GM20431 (cell line): ENCODE data around the gene DLG5.

Source experiments
- in situ Hi-C: fragments of 300-500 bp; cut with MseI, MboI; formaldehyde crosslinking; loops from one replicate; pipeline ENCODE4 v1.15.0; 2020; ENCODE audit warnings: low sequenced_read_pairs; ENCODE audit not compliant: unreplicated experiment

Gene DLG5

DNA sequence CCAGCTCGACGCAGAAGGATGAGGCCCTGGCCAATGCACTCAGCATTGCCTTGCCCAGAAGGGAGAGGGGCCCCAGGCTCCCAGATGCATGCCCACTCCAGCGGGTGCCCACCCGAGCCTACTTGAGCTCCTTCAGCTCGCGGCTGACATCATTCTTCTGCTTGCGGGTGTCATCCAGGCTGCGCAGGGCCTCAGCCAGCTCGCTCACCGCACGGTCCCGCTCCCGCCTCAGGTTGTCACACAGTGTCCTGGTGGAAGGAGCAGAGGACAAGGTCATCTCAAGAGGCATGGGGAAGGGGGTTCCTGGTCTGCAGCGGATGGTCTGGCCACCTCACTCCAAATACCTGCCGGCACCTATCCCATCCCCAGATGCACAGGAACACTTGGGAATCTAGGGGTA, 92.8 kb downstream of the DLG5 start:
- in situ Hi-C loops, result no loop called here

DNA sequence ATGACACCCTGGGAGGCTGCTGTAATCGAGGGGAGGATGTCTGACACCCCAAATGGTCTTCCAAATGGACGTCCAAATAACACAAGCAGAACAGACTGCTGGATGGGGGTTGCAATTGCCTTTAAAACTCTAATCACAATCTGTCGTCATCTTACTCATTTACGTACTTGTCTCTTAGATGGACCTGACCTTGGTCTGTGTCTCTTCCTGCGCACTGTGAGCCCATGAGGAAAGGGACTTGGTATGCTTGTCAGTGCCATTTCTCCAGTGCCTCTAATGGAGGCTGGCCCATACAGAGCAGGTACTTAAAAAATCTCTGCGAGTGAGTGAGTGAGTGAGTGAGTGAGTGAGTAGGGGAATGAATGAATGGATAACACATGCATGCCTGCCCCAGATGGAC, 93.3 kb downstream of the DLG5 start:
- in situ Hi-C loops, result no loop called here

DNA sequence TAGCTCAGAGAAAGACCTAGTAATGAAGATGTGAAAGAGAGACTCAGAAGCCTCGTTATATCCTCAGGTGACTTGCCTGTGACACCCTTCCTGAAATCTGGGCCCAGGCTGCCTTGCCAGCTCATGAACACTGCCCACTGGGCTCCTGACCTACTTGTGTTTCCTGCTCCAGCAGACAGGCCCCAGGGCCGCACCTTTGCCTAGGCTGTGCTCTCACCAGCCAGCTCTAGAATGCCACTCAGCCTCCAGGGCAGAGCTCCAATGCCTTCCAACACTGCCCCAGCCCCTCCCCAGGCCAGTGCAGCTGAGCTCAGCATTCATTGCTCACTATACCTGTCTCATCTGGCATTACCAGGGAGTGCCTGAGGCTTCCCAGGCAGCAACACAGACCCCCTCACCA, 94.3 kb downstream of the DLG5 start:
- in situ Hi-C loops, result no loop called here

DNA sequence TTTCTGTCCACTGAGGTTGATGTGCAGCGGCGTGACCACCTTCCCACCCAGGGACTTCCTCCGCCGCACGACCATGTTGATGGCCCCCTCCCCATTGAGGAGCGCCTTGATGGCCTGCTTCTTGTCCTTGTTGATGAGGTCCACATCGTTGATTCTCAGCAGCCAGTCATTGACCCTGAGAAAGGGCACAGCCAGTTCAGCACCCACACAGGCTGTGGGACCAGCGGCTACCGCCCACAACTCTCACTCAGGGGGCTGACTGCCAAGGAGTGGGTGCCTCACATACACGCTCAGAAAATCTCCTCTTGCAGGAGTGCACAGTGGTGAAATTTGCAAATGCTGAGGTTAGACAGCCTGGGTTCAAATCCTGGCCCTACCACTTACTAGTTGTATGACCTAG, 97.2 kb downstream of the DLG5 start:
- in situ Hi-C loops, result no loop called here

DNA sequence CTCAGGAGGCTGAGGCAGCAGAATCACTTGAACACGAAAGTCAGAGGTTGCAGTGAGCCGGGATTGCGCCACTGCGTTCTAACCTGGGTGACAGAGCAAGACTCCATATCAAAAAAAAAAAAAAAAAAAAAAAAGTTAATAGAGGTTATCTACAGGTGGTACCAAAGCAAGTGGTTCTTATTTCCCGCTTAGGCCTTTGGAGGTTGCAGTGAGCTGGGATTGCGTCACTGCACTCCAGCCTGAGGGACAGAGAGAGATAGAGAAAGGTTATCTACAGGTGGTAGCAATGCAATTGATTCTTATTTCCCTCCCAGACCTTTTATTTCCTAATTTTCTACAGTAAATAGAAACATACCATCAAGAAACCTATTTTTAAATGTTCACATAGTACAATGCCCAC, 98.2 kb downstream of the DLG5 start:
- in situ Hi-C loops, result no loop called here

DNA sequence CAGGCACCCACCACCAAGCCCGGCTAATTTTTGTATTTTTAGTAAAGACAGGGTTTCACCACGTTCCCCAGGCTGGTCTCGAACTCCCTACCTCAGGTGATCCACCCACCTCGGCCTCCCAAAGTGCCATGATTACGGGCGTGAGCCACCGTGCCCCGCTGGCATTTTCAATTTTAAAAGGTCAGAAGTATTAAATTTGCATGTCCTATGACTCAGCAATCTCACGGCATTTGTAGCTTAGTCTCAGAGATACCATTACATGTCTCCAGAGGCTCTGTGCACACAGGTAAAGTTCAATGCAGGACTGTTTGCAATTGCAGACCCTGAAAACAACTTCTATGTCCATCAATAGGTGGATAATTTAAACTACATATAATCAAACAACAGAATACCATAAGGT, 99.2 kb downstream of the DLG5 start:
- in situ Hi-C loops, result no loop called here

DNA sequence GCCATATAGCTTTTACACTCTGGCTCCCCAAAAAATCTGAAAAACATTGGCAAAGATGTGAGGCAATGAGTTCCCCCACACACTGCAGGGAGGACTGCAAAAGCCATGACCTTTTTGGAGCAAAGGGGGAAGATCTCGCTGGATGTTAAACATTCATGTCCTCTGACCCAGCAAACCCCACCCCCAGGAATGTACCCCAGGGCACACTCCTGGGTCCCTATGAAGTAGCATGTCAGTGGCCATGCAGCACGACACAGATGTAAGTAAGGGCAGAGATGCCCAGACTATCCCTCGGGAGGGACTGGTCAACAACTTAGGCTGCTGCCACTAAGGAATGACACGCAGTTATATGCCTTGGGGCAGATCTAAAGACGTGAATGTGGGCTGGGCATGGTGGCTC, 100.6 kb downstream of the DLG5 start:
- in situ Hi-C loops, result no loop called here

DNA sequence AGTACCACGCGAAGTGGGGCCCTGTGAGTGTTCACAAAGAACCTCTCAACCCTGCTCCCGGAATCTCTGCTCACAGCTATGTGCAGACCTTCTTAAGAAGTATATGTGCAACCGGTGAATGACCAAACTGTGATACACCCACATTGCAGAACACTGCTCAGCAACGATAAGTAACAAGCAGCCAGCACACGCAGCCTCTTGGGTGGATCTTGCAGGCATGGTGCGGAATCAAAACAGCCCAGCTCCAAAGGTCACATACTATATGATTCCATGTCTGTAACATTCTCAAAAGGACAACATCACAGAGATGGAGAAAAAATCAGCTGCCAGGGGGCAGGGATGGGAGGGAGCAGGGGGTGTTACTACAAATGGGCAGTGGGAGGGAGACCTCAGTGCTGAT, 101.6 kb downstream of the DLG5 start:
- in situ Hi-C loops, result no loop called here

DNA sequence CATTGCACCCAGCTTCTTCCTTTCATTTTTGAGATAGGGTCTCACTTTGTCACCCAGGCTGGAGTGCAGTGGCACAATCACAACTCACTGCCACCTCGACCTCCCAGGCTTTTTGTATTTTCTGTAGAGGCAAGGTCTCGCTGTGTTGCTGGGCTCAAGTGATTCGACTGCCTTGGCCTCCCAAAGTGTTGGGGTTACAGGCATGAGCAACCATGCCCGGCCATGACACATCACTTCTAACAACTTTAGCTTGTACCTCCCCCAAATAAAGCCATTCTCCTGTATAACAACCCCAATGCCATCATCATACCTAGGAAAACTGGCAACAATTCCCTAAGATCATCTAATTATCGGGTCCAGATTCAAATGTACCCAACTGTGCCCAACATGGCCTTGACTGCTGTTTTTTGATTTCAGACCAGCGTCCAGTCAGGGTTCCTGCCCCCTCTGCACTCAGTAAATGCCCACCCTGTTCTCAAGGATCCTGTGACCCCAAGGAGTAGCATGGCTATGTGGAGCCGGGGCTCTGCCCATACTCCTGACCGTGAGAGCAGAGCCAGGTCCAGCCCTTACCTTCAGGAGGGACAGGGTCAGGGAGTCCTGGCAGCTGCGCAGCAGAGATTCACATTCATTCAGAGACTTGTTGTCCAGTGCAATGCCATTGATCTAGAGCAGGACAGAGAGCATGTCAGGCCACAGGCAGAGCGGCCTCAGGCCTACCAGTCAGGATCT, 102.6 kb downstream of the DLG5 start:
- in situ Hi-C loops, result no loop called here

DNA sequence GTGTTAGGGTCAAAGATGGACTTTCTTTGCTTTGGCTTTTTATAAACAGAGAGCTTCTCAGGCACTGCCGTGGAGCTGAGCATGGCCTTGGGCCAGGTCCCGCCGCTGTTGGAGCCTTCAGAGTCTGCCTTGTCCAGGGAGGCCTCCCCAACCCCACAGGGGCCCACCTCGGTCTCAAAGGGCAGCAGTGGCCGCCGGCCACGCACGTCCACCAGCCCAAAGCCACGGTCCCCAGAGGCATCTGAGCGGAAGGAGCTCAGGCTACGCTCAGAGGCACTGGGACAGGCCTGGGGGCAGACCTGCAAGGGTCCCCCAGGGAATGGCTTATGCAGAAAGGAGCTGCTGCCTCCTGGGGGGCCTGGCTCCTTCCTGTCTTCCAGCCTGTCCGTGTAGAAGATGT, 105.0 kb downstream of the DLG5 start:
- in situ Hi-C loops, result no loop called here

DNA sequence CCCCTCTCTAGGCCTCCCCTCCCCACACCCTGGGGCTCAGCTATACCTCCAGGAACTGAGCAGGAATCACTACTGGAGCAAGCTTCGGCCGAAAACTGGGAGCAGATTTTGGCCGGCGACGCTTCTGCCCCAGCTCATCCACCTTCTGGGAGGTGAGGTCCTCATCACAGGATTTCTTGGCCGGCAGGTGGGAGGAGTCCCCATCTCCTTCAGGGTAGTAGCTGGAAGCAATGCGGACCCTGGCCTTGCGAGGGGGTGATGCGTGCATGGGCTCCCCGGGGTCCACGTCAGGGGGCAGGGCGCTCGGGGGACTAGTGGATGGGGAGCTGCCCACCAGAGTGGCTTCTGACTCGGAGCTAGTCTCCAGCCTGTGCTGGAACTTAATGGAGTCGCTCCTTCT, 105.5 kb downstream of the DLG5 start:
- in situ Hi-C loops, result no loop called here

DNA sequence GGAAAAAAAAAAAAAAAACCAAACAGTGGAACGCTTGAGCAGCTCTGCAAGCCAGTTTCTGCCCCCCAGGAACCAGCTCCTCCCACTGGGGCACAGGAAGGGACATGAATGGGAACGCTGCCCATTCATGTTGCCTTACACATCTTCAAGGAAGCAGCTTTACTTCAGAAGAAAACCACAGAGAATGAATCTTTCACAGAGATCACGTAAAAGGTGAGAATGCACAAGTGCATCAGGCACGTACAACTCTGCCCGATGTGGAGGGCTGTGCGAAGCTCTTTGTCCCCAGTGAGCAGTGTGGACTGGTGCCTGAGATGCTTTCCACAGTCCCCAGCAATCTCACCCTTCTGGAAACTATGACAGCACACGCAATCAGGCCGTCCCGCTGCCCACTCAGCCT, 106.2 kb downstream of the DLG5 start:
- in situ Hi-C loops, result no loop called here

DNA sequence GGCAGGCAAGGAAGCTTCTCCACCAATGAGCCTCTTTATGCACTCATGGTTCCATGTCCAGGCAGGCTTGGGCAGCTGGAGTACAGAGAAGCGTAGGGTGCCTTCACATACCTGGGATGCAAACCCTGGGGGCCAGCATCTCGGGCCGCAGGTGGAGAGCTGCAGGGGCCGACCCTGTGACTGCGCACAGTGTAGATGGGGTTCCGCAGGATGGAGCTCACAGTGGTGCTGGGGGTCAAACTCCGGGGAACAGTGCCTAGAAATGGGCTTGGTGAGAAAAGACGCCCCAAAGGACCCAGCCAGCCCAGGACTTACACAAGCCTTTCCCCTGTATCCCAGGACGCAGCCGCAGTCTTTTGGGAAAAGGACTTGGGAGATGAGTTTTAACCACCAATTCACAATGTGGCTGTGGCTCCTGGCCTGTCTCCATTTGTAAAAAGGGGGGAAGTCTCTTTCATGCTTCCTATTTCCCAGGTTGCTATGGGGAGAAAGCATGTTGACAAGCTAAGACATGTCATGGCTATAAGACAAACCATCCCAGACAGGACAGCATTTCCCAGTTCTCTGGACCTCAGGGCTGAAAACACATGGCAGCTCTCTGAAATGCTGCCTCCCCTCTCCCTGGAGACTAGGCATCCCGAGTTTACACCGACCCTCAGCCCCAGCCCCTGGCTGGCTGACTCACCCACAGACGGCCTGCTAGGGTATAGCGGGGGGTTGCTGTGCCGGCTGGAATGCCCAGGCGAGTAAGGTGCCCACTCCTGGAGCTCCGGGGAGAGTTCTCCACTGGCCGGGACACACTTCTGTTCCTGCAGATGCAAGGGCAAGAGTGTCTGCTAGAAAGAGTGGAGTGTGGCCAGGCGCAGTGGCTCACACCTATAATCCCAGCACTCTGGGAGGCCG, 107.1 kb downstream of the DLG5 start:
- in situ Hi-C loops, result no loop called here

DNA sequence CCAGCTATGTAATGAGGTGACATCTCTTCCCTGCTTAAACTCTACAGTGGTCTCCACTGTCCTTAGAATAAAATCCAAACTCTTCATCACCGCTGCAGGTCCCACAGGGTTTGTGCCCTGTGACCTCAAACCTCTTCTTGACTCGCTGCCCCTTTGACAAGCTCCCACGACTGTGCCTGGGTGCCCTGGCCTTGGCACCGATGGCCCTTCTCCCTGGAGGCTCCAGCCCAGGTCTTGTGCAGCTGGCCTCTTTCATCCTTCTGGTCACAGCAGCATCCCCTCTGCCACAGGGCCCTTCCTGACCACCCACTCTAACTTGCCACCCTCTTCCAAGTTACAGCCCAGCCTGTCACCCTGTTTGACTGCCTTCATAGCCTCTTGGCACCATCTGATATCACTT, 108.2 kb downstream of the DLG5 start:
- in situ Hi-C loops, result no loop called here

DNA sequence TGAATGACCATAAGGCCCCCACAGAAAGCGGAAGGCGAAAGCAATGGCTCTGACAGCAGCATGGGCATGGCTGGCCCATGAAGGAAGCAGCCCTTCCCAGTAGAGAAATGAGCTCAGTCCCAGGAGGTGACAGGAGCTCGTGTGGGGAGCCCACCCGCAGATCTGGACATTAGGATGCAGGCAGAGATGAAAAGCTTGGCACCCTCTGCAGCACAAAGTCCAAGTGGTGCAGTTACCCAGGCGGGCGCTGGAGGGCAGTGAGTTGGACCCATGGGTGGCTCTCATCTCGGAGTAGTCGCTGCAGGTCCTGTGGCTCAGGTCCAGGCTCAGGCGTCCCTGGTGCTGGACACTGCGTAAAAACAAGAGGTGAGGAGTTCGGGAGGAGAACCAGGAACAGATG, 109.0 kb downstream of the DLG5 start:
- in situ Hi-C loops, result no loop called here

DNA sequence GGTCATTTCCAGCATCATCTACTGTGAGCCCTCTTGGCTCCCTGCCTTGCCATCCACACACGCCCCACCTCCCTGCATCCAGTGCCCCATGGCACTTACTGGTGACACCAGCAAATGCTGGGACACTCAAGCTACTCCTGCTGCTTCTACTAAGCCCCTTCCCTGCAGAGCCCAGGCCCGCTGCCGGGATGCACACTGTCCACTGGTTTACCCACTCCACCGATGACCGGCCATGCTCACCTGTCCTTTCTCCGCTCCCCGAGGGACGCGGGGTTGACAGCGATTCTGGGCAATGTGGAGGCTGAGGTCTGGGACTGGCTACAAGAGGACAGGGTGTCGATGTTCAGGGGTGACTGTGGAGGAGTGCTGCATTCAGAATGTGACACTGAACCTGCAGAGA, 110.2 kb downstream of the DLG5 start:
- in situ Hi-C loops, result no loop called here

DNA sequence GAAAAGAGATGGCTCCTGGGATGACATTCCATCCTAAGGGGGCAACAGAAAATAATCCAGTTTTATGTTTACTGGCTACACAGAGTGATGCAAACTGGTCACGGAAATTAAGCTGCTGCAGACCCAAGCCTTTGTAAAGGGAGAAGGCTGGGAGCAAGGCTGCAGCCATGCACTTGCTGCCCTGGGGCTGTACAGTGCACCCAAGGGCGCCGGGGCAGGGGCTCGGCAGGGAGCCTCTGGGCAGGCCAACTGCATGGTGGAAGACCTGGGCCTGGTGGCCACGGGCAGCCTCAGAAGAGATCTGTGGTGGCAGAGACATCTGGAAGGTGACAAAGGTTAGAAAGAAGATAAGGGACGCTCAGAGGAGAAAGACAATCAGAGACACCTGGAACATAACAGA, 113.8 kb downstream of the DLG5 start:
- in situ Hi-C loops, result no loop called here

DNA sequence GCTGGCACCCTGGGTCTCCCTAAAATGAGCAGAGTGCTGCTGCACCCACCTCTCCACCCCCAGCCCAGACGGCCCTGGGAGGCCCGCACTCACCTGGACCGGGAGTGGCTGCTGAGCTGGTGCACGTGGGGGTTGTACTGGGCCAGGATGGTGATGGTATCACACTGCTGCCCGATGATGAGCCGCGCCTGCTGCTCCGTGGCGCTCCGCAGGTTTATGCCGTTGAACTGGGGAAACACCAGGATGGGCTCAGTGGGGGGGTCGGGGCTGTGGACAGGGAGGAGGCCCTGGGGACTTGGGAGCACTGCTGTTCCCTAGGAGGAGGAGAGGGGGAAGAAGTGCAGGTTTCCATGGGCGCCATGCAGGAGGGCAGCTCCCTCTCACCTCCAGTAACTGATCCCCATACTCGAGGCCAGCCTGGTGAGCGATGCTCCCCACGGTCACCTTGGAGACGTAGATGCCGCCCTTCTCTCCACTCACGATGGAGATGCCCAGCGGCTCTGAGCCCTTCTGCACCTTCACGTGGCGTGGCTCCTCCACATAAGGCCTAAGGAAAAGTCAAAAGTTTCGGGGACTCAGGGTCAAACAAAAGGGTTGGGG, 114.6 kb downstream of the DLG5 start:
- in situ Hi-C loops, result no loop called here

DNA sequence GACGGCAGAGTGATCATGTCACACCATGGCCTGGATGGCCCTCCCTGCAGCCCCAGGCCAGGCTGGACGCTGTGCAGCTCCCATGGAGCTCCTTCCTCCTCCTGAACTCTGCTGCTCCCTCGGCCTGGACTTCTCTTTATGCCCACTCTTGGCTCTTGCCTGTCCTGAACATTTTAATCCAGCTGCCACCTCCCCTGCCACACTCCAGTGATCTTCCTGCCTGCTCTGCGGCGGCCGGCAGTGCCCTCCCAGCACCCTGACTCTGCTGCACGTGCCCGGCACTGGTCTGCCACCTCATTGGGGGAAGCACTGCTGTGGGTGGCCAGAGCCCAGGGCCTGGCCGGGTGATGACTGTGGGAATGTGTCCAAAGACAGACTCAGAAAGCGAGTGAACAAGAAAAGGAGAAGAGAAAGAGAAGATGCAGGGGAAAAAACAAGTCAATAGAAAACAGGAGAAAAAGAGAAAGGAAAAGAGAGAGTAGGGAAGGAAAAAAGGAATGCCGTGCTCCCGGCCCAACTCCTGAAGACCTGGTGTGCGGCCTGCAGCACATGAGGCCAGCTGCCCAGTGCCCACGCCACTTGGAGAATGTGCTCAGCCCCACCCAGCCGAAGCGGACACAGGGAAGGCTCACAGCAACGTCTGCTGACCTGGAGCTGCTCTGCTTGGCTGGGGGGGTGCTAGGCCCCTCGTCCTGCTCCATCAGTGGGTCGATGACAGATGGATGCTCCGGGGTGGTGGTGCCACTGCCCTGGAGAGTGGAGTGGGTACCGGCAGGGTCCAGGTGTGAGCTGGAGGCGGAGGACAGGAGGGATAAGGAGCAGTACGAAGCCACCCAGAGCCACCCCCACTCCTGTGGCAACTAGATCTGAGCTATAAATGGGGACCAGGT, 115.9 kb downstream of the DLG5 start:
- in situ Hi-C loops, result no loop called here

DNA sequence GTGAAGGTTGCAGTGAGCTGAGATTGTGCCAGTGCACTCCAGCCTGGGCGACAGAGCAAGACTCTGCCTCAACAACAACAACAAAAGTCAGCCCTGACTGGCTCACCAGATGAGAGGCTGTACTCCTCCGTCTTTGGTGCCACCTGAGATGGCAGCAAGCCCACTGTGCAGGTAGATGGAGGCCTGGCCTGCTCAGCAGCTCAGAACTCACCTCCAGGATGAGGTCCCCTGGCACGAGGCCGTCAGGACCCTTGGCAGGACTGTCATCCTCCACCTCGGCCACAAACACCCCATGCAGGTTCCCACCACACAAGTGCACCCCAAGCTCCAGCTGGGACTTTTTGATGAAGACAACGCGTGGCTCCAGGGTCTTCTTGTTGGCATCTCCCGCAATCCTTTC, 117.2 kb downstream of the DLG5 start:
- in situ Hi-C loops, result no loop called here
